Measurements from ENCODE around the gene ZG16B.

Gene ZG16B

DNA sequence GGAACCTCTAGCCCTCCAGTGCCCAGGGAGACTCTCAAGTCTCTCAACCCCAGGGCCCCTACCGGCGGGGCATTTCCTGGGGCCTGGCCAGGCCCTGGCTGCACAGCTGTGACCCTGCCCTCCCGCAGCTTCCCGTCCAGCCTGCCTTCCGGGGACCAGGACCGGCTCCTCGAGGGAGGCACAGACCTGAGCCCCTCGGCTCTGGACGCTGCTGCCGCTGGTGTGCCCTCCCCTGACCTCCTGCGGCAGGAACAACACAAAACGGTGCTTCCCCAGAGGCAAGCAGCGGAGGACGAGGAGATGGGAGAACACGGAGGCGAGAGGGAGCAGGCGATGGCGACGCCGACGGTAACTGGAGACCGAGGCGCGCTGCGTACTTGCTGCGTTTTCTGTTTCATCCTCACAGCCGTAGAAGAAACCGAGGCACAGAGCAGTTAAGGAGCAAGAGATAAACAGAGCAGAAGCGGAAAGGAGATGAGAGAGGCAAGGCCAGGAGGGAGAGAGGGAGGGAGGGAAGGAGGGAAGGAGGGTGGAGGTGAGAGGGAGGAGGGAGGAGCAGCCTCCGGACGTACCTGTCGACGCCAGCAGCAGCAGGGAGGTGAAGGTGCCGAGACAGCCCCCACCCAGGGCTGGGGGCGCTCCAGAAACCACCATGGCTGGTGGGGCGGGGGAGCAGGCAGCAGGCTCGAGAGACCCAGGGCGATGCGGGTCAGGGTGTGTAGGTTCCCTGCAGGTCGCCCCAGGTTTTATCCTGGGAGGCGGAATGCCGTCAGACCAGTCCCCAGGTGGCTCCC lies 27.5 kb downstream of the ZG16B start, which contains the start of gene PRSS22:
TSS of gene PRSS22 (minus strand) at position 720 of the 794 bp plus-strand sequence. CDS start at position 654, 66 bp downstream.
- TF ChIP-seq, protein P1, sequence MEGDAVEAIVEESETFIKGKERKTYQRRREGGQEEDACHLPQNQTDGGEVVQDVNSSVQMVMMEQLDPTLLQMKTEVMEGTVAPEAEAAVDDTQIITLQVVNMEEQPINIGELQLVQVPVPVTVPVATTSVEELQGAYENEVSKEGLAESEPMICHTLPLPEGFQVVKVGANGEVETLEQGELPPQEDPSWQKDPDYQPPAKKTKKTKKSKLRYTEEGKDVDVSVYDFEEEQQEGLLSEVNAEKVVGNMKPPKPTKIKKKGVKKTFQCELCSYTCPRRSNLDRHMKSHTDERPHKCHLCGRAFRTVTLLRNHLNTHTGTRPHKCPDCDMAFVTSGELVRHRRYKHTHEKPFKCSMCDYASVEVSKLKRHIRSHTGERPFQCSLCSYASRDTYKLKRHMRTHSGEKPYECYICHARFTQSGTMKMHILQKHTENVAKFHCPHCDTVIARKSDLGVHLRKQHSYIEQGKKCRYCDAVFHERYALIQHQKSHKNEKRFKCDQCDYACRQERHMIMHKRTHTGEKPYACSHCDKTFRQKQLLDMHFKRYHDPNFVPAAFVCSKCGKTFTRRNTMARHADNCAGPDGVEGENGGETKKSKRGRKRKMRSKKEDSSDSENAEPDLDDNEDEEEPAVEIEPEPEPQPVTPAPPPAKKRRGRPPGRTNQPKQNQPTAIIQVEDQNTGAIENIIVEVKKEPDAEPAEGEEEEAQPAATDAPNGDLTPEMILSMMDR (IDR thresholded peaks at IDR 0.05; ENCODE audit: low read depth, low read length, missing control alignments): no peak
- Histone ChIP-seq H3K4me3 (ENCODE audit: low read depth, low read length) (no peak within 1 kb of the TSS), H3K27me3 (replicated peaks) (peaks cover 8% of the 10 kb centered on the region), H3K36me3 (replicated peaks) (no peaks in the 10 kb centered on the region), H3K27ac (no peak within 1 kb of the TSS)
- DNase-seq: no peak
- in situ Hi-C loops (cut with HindIII; ENCODE audit: low pct_ligation_motif_present, low sequenced_read_pairs): no loop called here

DNA sequence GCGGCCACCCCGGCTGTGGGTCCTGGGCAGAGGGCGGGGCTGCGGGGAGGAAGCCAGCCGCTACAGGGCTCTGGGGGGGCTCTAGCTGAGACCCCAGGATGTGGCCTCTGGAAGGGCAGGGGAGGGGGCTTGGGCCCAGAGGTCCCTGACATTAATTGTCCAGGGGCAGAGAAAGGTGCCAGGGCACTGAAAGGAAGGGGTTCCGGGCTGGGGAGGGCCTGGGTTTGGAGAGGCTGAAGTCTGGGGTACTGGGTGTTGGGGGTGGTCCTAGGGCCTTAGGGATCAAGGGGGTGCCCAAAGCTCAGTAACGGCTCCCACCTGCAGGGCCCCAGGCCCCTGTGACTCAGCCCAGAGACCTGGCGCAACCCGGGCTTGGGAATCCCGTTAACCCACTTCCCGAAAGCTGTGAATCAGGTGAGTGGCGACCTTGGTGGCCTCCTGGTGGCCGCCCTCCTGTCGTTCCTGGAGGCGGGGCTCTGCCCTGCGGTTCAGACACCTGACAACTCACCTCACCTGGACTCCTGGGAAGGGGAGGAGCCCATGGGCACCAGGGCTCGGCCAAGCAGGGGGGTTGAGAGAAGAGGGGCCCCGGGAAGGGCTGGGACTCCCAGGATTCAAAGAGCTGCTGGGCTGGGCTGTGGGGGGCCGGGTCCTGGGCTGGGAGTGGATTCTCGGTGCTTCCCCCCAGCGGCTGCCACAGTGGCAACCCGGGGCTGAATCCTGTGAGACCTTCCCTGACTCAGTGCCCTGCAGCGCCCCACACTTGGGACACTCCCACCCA lies 28.3 kb downstream of the ZG16B start:
- Histone ChIP-seq H3K4me3 (ENCODE audit: low read depth, low read length) (no peak overlapping the region), H3K36me3 (replicated peaks) (no peaks in the 10 kb centered on the region), H3K27ac (no peak overlapping the region), H3K27me3 (replicated peaks) (peaks cover 8% of the 10 kb centered on the region)
- in situ Hi-C loops (cut with HindIII; ENCODE audit: low pct_ligation_motif_present, low sequenced_read_pairs): no loop called here
- DNase-seq: no peak
- TF ChIP-seq, protein P1 (IDR thresholded peaks at IDR 0.05; ENCODE audit: low read depth, low read length, missing control alignments): no peak

DNA sequence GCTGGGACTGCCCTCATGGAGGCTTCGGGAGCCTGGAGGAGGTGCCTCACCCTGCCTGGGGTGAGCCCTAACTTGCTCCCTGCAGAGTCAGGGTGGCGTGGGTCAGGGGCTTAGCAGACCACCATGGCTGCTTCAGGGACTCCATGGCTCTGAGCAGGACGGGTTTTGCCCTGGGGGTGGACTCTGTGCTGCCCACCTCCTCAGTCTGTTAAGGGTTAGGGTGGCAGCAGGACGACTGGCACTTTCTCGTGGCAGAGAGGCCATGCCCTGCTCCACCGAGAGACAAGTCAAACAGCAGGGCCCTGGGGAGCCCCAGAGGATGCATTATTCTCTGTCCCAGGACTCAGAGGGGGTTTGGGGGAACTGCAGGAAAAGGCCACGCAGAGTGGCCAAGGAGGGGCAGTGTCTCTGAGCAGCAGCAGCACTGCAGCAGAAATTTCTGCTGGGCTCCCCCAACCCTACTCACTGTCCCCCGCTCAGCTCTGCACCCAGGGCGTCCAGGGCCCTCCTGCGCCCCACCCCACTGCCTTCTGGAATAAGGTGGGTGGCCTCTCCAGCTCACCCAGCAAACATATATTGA lies 29.7 kb downstream of the ZG16B start:
- no peak overlapping the region for H3K27ac ChIP-seq
- H3K4me3 ChIP-seq (ENCODE audit: low read depth, low read length): no peak overlapping the region
- TF ChIP-seq, protein P1 (IDR thresholded peaks at IDR 0.05; ENCODE audit: low read depth, low read length, missing control alignments): no peak
- in situ Hi-C loops (cut with HindIII; ENCODE audit: low pct_ligation_motif_present, low sequenced_read_pairs): no loop called here
- H3K27me3 ChIP-seq (replicated peaks): peaks cover 8% of the 10 kb centered on the region
- DNase-seq: no peak
- no peaks in the 10 kb centered on the region for H3K36me3 ChIP-seq (replicated peaks)

DNA sequence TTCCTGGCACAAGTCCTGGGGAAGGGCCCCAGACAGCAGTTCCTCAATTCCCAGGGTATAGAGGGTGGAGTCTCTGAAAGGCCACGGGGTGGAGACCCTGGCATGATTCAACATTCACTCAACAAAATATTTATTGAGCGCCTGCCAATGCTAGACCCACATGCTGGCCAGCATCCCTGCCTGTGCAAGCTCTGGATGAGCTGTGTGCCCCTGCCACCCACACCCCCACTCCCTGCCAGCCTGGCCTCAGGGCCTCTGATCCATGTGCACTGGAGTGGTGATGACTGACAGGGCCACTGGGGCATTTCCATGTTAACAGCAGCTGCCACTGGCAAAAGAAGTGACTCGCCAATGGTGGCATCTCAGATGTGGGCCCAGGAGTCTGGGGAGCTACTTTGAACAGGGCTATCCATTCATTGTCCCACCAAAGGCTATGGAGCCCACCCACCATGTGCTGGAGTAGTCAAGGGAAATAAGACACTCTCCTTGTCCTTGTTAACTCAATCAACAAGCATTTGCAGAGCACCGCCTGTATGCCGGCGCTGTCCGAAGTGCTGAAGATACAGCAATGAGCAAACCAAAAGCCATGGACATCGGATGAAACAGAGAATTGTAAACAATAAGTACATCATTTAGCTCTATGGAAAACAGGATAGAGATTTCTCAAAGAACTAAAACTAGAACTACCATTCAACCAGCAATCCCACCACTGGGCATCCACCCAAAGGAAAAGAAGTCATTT lies 30.9 kb downstream of the ZG16B start:
- DNase-seq: no peak
- H3K4me3 ChIP-seq (ENCODE audit: low read depth, low read length): no peak overlapping the region
- peaks cover 8% of the 10 kb centered on the region for H3K27me3 ChIP-seq (replicated peaks)
- H3K36me3 ChIP-seq (replicated peaks): no peaks in the 10 kb centered on the region
- no peak overlapping the region for H3K27ac ChIP-seq
- TF ChIP-seq, protein P1 (IDR thresholded peaks at IDR 0.05; ENCODE audit: low read depth, low read length, missing control alignments): no peak
- in situ Hi-C loops (cut with HindIII; ENCODE audit: low pct_ligation_motif_present, low sequenced_read_pairs): no loop called here

DNA sequence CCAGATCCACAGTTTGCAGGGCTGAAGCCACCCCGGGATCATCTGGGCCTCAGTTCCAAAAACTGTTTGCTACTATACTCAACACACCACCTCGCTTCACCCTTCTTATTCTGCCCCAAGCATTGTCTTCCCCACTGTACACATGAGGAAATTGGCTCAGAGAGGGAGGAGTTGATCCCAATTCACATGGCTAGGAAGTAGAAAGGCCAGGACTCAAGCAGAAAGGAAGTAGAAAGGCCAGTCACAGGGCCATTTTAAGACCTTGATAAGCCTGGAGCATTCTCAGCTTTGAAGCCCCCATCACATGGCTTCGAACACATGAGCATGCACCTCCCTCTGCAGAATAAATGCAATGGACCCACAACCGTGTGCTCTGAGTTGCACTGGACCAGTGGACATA lies 35.5 kb downstream of the ZG16B start:
- no peak for DNase-seq
- in situ Hi-C loops (cut with HindIII; ENCODE audit: low pct_ligation_motif_present, low sequenced_read_pairs): no loop called here
- H3K4me3 ChIP-seq (ENCODE audit: low read depth, low read length): no peak overlapping the region
- TF ChIP-seq, protein P1 (IDR thresholded peaks at IDR 0.05; ENCODE audit: low read depth, low read length, missing control alignments): no peak
- H3K27ac ChIP-seq: no peak overlapping the region
- no peaks in the 10 kb centered on the region for H3K27me3 ChIP-seq (replicated peaks)
- no peaks in the 10 kb centered on the region for H3K36me3 ChIP-seq (replicated peaks)

Measured in brain microvascular endothelial cell (primary cell).